Activated T-helper 17 cell treated with anti-CD3 and anti-CD28 coated beads, Interleukin-2, amount 50 U/mL, for 72 hours (primary cell): Measurements from ENCODE around the gene OR5A1. TPM values are rescaled to one million over a fixed set of nuclear protein-coding genes. Genes with fewer than 3 reads are reported as not detected.

Source experiments
- ATAC-seq: fragments of 150-1000 bp; cut with Tn5 transposase; replicated peaks from 2 replicates; pipeline ENCODE4 v1.10.0; 2021; ENCODE audit warnings: mild to moderate bottlenecking, moderate library complexity
- H3K27ac Mint-ChIP-seq: one replicate; pipeline ENCODE4 v1.8.0; 2022; ENCODE audit warnings: mixed read lengths
- H3K27me3 Mint-ChIP-seq: one replicate; pipeline ENCODE4 v1.8.0; 2022; ENCODE audit warnings: mixed read lengths
- H3K36me3 Mint-ChIP-seq: one replicate; pipeline ENCODE4 v1.8.0; 2022; ENCODE audit warnings: low read depth, mild to moderate bottlenecking, mixed read lengths
- H3K4me1 Mint-ChIP-seq: one replicate; pipeline ENCODE4 v1.8.0; 2022; ENCODE audit warnings: mixed read lengths
- H3K4me3 Mint-ChIP-seq: one replicate; pipeline ENCODE4 v1.8.0; 2022; ENCODE audit warnings: mild to moderate bottlenecking, mixed read lengths
- H3K9me3 Mint-ChIP-seq: one replicate; pipeline ENCODE4 v1.8.0; 2022; ENCODE audit warnings: mixed read lengths
- total RNA-seq, 2 donors: library from RNA; stranded (reverse); gene quantifications; one replicate each; pipeline ENCODE4 v1.2.3, GENCODE V29; 2022

OR5A1 gene
- not detected for total RNA-seq

- no peaks in the 10 kb centered on the region for H3K4me1 Mint-ChIP-seq
- H3K27me3 Mint-ChIP-seq = peaks cover 6% of the 10 kb centered on the region
- H3K27ac Mint-ChIP-seq = no peak within 1 kb of the TSS
These were observed at the start of gene OR5A1 for GRCh38 chr11:59436169-59436568. OR5A1 (plus strand) TSS chr11:59436469; CDS start chr11:59443169, 6,700 bp downstream.

DNA sequence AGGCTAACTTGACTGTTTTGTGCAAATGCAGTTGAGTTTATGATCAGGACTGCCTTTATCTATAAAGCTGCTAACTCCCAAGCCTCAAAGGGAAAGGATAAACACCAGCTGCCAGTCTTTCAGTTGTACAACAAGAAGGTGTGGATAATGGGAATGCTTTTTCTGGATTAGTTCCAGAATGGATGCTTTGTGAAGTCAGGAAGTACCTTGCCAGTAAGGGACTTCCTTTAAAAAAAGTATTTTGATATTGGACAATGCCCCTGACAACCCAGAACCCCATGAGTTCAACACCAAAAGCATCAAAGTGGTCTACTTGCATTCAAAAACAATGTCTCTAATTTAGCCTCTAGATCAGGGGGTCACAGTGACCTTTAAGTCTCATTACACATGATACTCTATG is 42.1 kb upstream of the OR5A1 start:
- no peaks in the 10 kb centered on the region for H3K9me3 Mint-ChIP-seq
- no peaks in the 10 kb centered on the region for H3K36me3 Mint-ChIP-seq
- H3K27me3 Mint-ChIP-seq = peaks cover 4% of the 10 kb centered on the region
- no peak overlapping the region for H3K27ac Mint-ChIP-seq
- no peak for ATAC-seq
- H3K4me1 Mint-ChIP-seq = no peaks in the 10 kb centered on the region
- H3K4me3 Mint-ChIP-seq = no peak overlapping the region

More at GRCh38 chr11:59436169-59436568, at the start of gene OR5A1:
- no peaks in the 10 kb centered on the region for H3K9me3 Mint-ChIP-seq
- no peak for ATAC-seq
- H3K36me3 Mint-ChIP-seq = no peaks in the 10 kb centered on the region
- no peak within 1 kb of the TSS for H3K4me3 Mint-ChIP-seq

GRCh38 chr11:59400461-59401261 is 35.6 kb upstream of the OR5A1 start:
- peaks cover 7% of the 10 kb centered on the region for H3K27me3 Mint-ChIP-seq
- no peak for ATAC-seq
- no peaks in the 10 kb centered on the region for H3K36me3 Mint-ChIP-seq
- H3K9me3 Mint-ChIP-seq = peaks cover 4% of the 10 kb centered on the region
- H3K4me3 Mint-ChIP-seq = no peak overlapping the region
- no peaks in the 10 kb centered on the region for H3K4me1 Mint-ChIP-seq
- no peak overlapping the region for H3K27ac Mint-ChIP-seq

- Mint-ChIP-seq H3K9me3 (peaks cover 4% of the 10 kb centered on the region), H3K27ac (no peak overlapping the region)
These were observed 35.1 kb upstream of the OR5A1 start for GRCh38 chr11:59401262-59401552.

DNA sequence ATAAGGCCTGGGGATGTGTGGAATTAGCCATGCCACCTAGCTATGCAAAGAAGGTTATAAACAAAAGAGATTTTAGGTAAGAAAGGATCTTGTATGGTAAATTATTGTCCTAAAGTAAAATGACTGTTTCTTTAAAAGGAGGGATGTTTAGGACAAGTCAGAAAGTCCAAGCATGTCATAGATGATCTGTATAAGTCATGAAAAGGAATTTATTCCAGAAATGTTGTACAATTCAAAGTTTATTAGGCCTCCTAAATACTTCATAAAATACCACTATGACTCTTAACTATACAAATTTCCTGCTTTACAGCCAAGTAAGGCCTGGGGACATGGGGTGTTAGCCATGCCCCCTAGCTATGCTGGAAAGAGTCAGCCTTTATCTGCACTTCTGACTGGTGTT is 32.7 kb upstream of the OR5A1 start:
- no peak for ATAC-seq
- Mint-ChIP-seq H3K4me3 (no peak overlapping the region), H3K27ac (no peak overlapping the region), H3K4me1 (no peaks in the 10 kb centered on the region), H3K27me3 (peaks cover 7% of the 10 kb centered on the region), H3K9me3 (peaks cover 4% of the 10 kb centered on the region), H3K36me3 (no peaks in the 10 kb centered on the region)

More at GRCh38 chr11:59401262-59401552, 35.1 kb upstream of the OR5A1 start:
- Mint-ChIP-seq H3K4me3 (no peak overlapping the region), H3K27me3 (peaks cover 7% of the 10 kb centered on the region), H3K4me1 (no peaks in the 10 kb centered on the region), H3K36me3 (no peaks in the 10 kb centered on the region)
- ATAC-seq = no peak

GRCh38 chr11:59413646-59414045 is 22.6 kb upstream of the OR5A1 start:
- H3K36me3 Mint-ChIP-seq = no peaks in the 10 kb centered on the region
- no peak overlapping the region for H3K27ac Mint-ChIP-seq
- ATAC-seq = no peak
- H3K9me3 Mint-ChIP-seq = peaks cover 10% of the 10 kb centered on the region
- H3K4me1 Mint-ChIP-seq = no peaks in the 10 kb centered on the region
- peaks cover 29% of the 10 kb centered on the region for H3K27me3 Mint-ChIP-seq
- H3K4me3 Mint-ChIP-seq = no peak overlapping the region

DNA sequence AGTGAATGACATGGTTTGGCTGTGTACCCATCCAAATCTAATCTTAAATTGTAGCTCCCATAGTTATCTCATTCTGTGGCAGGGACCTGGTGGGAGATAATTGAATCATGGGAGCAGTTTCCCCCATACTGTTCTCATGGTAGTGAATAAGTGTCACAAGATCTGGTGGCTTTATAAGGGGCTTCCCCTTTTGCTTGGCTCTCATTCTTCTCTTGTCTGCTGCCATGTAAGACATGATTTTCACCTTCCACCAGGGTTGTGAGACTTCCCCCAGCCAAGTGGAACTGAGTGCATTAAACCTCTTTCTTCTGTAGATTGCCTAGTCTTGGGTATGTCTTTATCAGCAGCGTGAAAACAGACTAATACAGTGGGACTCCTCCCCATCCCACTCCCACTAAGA is 21.2 kb upstream of the OR5A1 start:
- no peak overlapping the region for H3K27ac Mint-ChIP-seq
- no peak overlapping the region for H3K4me3 Mint-ChIP-seq
- H3K36me3 Mint-ChIP-seq = no peaks in the 10 kb centered on the region
- H3K27me3 Mint-ChIP-seq = peaks cover 29% of the 10 kb centered on the region
- no peak for ATAC-seq
- no peaks in the 10 kb centered on the region for H3K4me1 Mint-ChIP-seq
- peaks cover 3% of the 10 kb centered on the region for H3K9me3 Mint-ChIP-seq

GRCh38 chr11:59416613-59417012 is 19.7 kb upstream of the OR5A1 start:
- H3K27me3 Mint-ChIP-seq = peaks cover 29% of the 10 kb centered on the region
- no peak overlapping the region for H3K4me3 Mint-ChIP-seq
- H3K27ac Mint-ChIP-seq = no peak overlapping the region
- H3K4me1 Mint-ChIP-seq = no peaks in the 10 kb centered on the region
- ATAC-seq = no peak
- no peaks in the 10 kb centered on the region for H3K9me3 Mint-ChIP-seq
- no peaks in the 10 kb centered on the region for H3K36me3 Mint-ChIP-seq

GRCh38 chr11:59417023-59417422 is 19.2 kb upstream of the OR5A1 start:
- H3K27me3 Mint-ChIP-seq = peaks cover 29% of the 10 kb centered on the region
- H3K9me3 Mint-ChIP-seq = no peaks in the 10 kb centered on the region
- no peak overlapping the region for H3K27ac Mint-ChIP-seq
- H3K36me3 Mint-ChIP-seq = no peaks in the 10 kb centered on the region
- no peak for ATAC-seq
- H3K4me3 Mint-ChIP-seq = no peak overlapping the region
- H3K4me1 Mint-ChIP-seq = no peaks in the 10 kb centered on the region

- no peaks in the 10 kb centered on the region for H3K36me3 Mint-ChIP-seq
- no peak for ATAC-seq
- no peaks in the 10 kb centered on the region for H3K9me3 Mint-ChIP-seq
- H3K4me1 Mint-ChIP-seq = no peaks in the 10 kb centered on the region
- H3K27ac Mint-ChIP-seq = no peak overlapping the region
- H3K4me3 Mint-ChIP-seq = no peak overlapping the region
- peaks cover 27% of the 10 kb centered on the region for H3K27me3 Mint-ChIP-seq
These were observed 18.1 kb upstream of the OR5A1 start for GRCh38 chr11:59418156-59418555.

GRCh38 chr11:59423835-59424234 is 12.4 kb upstream of the OR5A1 start:
- no peak overlapping the region for H3K4me3 Mint-ChIP-seq
- H3K27me3 Mint-ChIP-seq = peaks cover 5% of the 10 kb centered on the region
- ATAC-seq = no peak
- H3K27ac Mint-ChIP-seq = no peak overlapping the region
- H3K36me3 Mint-ChIP-seq = no peaks in the 10 kb centered on the region
- H3K4me1 Mint-ChIP-seq = no peaks in the 10 kb centered on the region
- no peaks in the 10 kb centered on the region for H3K9me3 Mint-ChIP-seq

DNA sequence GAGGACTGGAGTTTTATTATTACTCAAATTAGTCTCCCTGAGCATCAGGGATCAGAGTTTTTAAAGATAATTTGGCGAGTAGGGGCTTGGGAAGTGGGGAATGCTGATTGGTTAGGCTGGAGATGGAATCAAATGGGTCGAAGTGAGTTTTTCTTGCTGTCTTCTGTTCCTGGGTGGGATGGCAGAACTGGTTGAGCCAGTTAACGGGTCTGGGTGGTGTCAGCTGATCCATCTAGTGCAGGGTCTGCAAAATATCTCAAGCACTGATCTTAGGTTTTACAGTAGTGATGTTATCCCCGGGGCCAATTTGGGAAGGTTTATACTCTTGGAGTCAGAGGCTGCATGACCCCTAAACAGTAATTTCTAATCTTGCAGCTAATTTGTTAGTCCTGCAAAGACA is 11.1 kb upstream of the OR5A1 start:
- Mint-ChIP-seq H3K36me3 (no peaks in the 10 kb centered on the region), H3K27ac (no peak overlapping the region), H3K9me3 (no peaks in the 10 kb centered on the region), H3K27me3 (peaks cover 8% of the 10 kb centered on the region), H3K4me1 (no peaks in the 10 kb centered on the region), H3K4me3 (no peak overlapping the region)
- ATAC-seq = no peak

- Mint-ChIP-seq H3K27ac (no peak within 1 kb of the TSS), H3K27me3 (peaks cover 8% of the 10 kb centered on the region), H3K9me3 (no peaks in the 10 kb centered on the region), H3K4me3 (no peak within 1 kb of the TSS), H3K36me3 (no peaks in the 10 kb centered on the region), H3K4me1 (no peaks in the 10 kb centered on the region)
- no peak for ATAC-seq
These were observed 9.8 kb upstream of the OR5A1 start, which contains the start of gene OR5A2 for GRCh38 chr11:59426361-59427067. OR5A2 (minus strand) TSS chr11:59426413; CDS start chr11:59422953, 3,460 bp downstream.

GRCh38 chr11:59427068-59427382 is 9.2 kb upstream of the OR5A1 start:
- Mint-ChIP-seq H3K4me3 (no peak overlapping the region), H3K4me1 (no peaks in the 10 kb centered on the region), H3K36me3 (no peaks in the 10 kb centered on the region), H3K27me3 (peaks cover 13% of the 10 kb centered on the region), H3K27ac (no peak overlapping the region), H3K9me3 (no peaks in the 10 kb centered on the region)
- ATAC-seq = no peak

DNA sequence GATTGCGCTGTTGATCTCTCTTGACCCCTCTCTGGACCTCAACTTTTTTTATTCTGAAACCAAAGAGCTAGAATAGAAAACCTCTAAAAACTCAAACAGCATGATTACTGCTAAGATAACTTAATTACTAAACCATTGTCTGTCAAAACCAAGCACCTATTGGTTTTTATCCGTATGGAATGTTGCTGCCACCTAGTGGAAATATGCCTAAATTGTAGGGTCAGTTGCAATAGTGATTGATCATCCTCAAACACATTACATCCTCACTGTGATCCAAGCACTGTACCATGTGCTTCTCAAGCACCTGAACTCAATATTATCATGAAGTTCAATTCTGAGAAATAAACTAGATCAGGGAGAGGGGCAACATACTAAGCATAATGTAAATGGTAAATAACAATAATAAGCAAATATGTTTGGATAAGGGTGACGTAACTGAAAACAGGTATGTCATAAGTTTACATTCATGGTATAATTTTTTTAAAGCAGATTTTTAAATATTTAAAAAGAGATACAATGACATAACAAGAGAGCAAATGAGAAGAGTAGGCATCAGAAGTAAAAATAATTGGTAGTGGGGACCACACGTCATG is 6.2 kb upstream of the OR5A1 start:
- no peak overlapping the region for H3K27ac Mint-ChIP-seq
- no peaks in the 10 kb centered on the region for H3K9me3 Mint-ChIP-seq
- peaks cover 10% of the 10 kb centered on the region for H3K27me3 Mint-ChIP-seq
- peak; percentile 53 for ATAC-seq
- H3K4me1 Mint-ChIP-seq = no peaks in the 10 kb centered on the region
- no peak overlapping the region for H3K4me3 Mint-ChIP-seq
- no peaks in the 10 kb centered on the region for H3K36me3 Mint-ChIP-seq
